HG02852 (cell line): Measurements from ENCODE around the gene CDC16.
"Not testable (repeated sequence)": the region's sequence is repeated elsewhere in the genome, so short reads cannot be mapped to it uniquely, and the experiment has no call there.

Experiments
- ATAC-seq: cut with Tn5 transposase; IDR thresholded peaks from one replicate; pipeline ENCODE4 v1.9.1; 2021; ENCODE audit warnings: mild to moderate bottlenecking, moderate library complexity; ENCODE audit not compliant: unreplicated experiment

The CDC16 gene

DNA sequence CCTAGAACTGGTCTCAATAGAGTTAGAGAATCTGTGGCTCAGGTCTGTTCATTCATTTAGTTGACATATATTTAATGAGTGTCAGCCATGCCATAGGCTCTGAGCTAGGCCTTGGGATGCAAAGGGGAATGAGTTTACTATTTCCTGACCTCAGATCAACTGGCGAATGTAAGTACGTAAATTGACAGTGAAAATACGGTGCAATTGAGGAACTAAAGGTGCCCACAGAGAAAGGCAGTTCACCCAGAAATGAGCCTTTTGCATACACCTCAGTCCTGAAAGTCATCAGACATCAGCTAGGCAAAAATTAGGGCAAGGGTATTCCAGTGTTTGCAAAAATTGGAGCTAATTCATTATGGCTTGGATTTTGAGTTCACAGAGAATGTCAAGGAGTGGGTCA lies 26.1 kb downstream of the CDC16 start:
- no peak for ATAC-seq

GRCh38 chr13:114261328-114261965 lies 26.8 kb downstream of the CDC16 start:
- no peak for ATAC-seq

GRCh38 chr13:114263578-114263977 lies 28.9 kb downstream of the CDC16 start:
- ATAC-seq: no peak

DNA sequence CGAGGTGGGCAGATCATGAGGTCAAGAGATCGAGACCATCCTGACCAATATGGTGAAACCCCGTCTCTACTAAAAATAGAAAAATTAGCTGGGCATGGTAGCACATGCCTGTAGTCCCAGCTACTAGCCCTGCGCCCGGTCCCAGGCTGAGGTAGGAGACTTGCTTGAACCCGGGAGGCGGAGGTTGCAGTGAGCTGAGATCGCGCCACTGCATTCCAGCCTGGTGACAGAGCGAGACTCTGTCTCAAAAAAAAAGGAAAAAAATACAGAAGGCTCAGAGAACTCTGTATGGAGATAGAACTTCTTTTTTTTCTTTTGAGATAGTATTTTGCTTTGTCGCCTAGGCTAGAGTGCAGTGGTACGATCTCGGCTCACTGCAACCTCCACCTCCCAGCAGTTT lies 29.6 kb downstream of the CDC16 start:
- not testable (repeated sequence) for ATAC-seq

DNA sequence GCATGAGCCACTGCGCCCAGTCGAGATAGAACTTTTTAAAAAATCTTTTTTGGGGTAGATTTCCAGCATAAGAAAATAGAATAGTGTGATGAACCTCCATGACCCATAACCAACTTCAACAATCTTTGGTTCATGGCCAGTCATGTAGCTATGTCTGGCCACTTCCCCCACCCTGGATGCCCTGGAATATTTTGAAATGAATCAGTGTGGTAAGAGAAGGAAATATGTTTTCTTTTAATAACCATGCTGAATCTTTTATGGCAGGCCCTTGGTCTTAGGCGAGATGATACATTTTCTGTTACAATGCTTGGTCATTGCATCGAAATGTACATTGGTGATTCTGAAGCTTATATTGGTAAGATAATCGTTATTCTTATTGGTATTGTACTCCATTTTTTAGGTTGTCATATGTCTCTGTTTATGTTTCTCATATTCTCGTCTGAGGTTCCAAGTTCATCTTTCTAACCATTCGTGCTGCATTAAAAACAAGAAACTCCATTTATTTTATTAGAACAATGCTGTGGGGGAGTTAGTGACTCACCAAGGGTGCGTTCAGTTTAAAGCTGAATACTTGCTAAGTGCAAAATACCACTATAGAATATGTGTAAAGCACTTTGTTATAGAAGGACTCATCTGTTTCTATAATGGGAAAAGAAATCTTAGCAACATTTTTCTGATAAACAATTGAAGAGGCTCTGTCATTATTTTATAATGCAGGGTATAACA lies 30.4 kb downstream of the CDC16 start:
- ATAC-seq: no peak

DNA sequence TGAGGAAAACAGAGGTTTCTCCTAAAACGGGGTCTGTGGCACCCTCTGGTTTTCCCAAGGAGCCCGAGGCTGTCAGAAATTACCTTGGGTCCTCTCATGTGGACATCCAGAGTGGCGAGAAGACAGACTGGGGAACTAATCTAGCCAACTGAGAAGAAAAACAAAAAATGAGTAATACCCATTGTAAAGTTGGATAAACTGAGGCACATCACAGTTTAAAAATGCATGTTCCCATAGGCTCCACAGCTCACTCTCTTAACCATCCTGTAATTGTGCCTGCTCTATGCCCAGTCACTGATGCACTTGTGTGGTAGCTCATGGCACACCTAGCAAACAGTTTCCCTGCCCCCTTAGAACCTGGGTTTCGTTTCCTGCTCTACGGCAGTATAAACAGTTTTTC lies 31.5 kb downstream of the CDC16 start:
- ATAC-seq: no peak

DNA sequence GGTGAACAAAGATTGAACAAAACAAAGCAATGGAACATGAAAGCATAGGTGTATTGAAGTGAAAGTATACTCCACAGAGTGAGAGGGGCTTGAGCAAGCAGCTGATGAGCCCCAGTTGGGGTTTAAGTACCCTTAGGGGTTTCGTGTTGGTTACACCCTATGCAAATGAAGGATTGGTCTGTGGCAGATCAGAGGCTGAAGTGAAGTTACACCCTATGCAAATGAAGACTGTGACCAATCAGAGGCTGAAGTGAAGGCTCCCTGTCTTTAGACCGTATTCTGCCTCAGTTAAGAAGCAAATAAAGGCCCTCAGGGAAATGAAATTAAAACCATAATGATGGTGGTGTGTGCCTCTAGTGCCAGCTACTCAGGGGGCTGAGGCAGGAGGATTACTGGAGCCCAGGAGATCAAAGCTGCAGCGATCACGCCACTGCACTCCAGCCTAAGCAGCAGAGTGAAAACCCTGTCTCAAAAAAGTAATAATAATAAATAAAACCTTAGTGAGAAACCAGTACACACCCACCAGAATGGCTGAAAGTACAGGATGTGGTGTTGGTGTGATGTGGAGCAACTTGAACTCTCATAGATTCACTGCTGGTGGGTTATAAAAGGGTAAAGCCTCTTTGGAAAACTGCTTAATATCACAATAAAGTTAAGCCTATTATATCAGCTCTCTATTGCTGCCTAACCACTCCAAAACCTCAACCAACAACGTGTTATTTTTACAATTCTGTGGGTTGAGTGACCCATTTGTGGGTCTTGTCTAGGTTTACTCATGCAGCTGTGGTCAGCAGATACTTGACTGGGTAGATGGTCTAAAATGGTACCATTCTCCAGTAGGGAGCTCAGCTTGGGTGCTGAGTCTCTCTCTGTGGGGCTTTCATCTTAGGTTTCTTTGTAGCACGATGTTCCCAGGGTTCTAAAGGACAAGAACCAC lies 33.9 kb downstream of the CDC16 start:
- no peak for ATAC-seq

GRCh38 chr13:114269281-114269770 lies 34.6 kb downstream of the CDC16 start:
- no peak for ATAC-seq

GRCh38 chr13:114272977-114273376 lies 38.3 kb downstream of the CDC16 start:
- ATAC-seq: no peak

- no peak for ATAC-seq
These were observed 40.6 kb downstream of the CDC16 start for GRCh38 chr13:114275304-114275703.

DNA sequence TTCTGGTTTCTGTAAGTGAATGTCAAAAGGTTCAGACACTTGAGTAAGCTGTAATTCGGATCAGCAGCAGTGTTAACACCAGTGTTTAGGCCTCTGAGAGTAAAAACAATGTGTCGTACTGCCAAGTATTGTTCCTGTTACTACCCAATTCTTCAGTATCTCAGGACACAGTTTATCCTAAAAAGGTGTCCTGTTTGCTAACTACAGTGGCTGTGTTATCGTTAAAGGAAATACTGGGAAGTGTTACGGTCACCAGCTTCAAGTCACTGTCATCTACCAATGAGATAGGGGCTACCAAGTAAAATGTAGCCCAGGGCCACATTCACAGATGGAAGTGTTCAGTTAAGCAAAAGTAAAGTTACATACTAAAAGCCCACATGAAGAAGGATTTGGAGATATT lies 44.4 kb downstream of the CDC16 start:
- no peak for ATAC-seq

DNA sequence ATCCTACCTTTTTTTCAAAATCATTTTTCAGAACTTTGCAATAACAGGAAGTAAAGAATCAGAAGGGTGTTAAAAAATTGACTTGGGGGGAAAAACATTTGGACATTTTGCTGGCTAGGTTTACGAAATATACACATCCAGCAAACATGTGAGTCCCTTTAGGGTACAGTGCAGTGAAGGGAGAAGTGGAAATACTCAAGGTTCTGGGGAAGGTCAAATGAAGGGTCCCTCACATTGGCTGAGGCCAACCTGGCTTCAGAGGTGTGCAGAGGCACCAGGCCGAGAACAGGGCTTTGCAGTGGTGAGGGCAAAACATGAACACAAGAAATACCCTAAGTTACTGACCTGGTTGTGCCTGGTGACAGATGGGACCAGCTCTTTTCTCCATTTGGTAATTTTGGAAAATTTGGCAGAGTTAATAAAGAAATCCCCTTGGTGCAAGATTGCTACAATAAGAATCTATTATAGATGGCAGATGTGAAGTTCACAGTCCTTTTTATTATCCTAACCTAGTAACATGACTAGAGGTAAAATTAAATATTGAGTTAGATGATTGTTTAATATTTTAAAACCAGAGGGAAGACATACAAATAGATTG lies 45.2 kb downstream of the CDC16 start:
- no peak for ATAC-seq

DNA sequence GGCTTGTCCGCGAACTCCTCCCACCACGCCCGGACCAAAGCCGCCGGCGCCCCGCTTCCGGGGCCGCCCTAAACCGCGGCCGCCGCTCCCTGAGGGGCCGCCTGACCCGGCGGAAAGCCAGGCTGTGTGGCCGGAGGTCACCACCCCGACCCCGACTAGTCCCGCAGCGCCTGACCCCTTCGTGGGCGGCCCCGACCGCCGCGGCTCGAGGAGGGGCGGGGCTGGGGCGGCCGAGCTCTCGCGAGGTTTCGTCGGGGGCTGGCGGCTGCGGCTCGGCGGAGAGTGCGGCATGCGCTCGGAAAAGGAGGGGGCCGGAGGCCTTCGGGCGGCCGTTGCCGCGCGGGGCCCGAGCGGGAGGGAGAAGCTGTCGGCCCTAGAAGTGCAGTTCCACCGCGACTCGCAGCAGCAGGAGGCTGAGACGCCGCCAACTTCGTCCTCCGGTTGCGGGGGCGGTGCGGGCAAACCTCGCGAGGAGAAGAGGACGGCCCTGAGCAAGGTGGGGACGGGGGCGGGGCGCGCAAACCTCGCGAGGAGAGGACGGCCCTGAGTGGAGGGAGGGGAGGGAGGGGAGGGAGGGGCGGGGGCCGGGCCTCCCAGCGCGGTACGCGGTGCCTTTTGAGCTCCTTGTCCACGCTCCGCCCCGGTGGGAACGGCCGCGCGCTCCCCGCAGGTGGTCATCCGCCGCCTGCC lies 46.8 kb downstream of the CDC16 start, which contains the start of gene UPF3A:
Gene UPF3A, plus strand, starts transcription at position 251 of the 690 bp plus-strand sequence. Its CDS starts 39 bp downstream, at position 290.
- peak; percentile 67 for ATAC-seq

DNA sequence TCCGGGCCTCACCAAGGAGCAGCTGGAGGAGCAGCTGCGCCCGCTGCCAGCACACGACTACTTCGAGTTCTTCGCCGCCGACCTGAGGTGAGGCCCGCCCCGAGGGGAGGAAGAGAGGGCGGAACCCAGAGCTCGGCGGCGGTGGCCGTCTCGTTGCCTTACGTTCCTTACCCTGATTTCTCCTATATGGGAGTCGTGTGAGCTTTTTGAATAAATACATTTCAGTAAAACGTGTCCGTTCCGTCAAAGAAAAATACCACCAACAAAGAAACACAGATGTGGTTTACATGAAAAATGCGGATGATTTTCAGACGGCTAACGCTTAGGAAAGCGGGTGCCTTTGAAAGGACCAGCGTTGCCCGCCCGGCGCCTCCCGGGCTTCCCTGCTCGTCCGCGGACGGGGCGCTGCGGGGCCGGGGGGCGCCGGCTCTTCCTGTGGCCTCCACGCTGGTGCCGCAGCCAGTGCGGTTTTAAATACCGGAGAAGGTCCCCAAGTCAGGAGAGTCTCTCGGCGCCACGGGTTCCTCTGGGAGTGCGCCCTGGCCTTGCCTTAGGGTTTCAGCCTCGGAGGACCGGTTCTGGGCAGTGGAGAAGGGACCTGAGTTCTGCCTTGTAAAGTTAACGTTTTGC lies 47.5 kb downstream of the CDC16 start:
- peak; percentile 56 for ATAC-seq

DNA sequence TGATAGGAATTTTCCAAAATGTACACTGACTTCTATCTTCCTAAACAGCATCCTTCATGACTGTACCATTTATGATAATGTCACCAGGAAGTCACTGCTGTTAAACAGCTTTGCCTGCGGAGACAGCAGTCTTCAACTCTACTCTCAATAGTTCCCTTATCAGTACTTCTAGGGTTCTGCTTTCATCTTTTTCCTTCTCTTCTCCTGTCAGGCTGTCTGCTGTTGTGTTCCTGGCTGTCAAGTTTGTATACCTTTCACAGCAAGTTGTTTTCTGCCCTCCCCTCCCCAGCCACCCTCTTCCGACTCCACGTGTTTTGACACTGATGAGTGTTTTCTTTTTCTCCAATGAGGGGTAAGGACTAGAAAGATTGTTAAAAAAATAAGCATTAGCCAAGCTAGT lies 48.9 kb downstream of the CDC16 start:
- ATAC-seq: no peak

- ATAC-seq: no peak
These were observed 50.0 kb downstream of the CDC16 start for GRCh38 chr13:114284680-114285079.

DNA sequence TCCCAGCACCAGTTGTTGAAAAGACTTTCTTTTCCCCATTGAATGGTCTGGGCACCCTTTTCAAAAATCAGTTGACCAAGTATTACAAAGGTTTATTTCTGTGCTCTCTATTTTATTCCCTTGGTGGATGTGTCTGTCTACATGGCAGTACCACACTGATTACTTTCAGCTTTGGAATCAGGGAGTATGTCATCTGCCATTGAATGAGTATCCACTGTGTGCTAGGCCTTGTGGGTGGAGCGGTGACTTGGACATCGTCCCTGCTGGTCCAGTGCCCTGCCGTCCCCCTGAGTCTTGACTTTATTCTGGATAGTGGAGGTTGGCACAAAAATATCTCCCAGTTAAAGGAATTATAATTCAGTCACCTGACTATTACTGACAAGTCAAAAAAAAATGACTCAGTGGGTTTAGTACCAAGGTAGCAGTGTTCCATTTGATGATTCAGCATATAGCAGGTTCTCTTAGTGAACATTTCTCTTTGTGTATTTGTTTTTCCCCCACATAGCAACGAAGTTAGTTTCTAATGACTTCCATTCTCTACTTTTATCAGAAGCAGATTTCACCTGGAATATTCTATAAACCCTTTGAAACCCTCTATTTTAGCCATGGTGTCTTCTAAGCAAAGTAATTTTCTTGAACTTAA lies 50.6 kb downstream of the CDC16 start:
- no peak for ATAC-seq

GRCh38 chr13:114286808-114287207 lies 52.1 kb downstream of the CDC16 start:
- no peak for ATAC-seq

- no peak for ATAC-seq
These were observed 53.5 kb downstream of the CDC16 start for GRCh38 chr13:114288157-114288591.
